Measurements from ENCODE around the gene RO60. TPM values are rescaled to one million over a fixed set of nuclear protein-coding genes. Genes with fewer than 3 reads are reported as not detected.

RO60 gene
- total and polyA plus RNA-seq, 2 donors (not counting 1 experiment from before 2014, with no cell fraction given) = 8.2 to 66.4 TPM

- Histone ChIP-seq H4K20me1 (ENCODE audit: control insufficient read depth, insufficient read depth, low read length, poor library complexity, severe bottlenecking) (no peaks in the 10 kb centered on the region), H3K4me2 (replicated peaks; ENCODE audit: low read depth, low read length, poor library complexity, severe bottlenecking) (no peak overlapping the region), H3K27me3 (replicated peaks in 1 of 4; ENCODE audit: control extremely low read depth in 1 of 4, control insufficient read depth in 3 of 4, insufficient read depth in 4 of 4, low read length in 3 of 4) (no peaks in the 10 kb centered on the region), H3K4me1 (ENCODE audit: control insufficient read depth in 2 of 2, insufficient read depth in 2 of 2, low read length in 2 of 2) (no peaks in the 10 kb centered on the region), H3K27ac (ENCODE audit: low read length in 2 of 2) (no peak overlapping the region), H3K36me3 (replicated peaks in 1 of 2; ENCODE audit: control extremely low read depth in 1 of 2, control insufficient read depth in 1 of 2, extremely low read depth in 1 of 2, insufficient read depth in 2 of 2, low read length in 1 of 2) (peaks cover 6 to 7% of the 10 kb centered on the region in 2 experiments), H3K9ac (ENCODE audit: low read length) (no peak overlapping the region), H3K9me3 (ENCODE audit: control extremely low read depth in 1 of 3, control insufficient read depth in 2 of 3, insufficient read depth in 1 of 3, low read length in 2 of 3) (peaks cover 0 to 1% (median 0%) of the 10 kb centered on the region in 3 donors), H3K4me3 (ENCODE audit: control extremely low read depth in 1 of 5, extremely low read depth in 1 of 5, insufficient read depth in 1 of 5, low read depth in 2 of 5, low read length in 4 of 5) (no peak overlapping the region), H3K79me2 (ENCODE audit: control insufficient read depth, insufficient read depth, low read length) (no peaks in the 10 kb centered on the region), H2AFZ (ENCODE audit: insufficient read depth, low read depth, low read length, poor library complexity, severe bottlenecking) (no peak overlapping the region)
- ChIA-PET CTCF (interaction anchor here (0.5 to 9.9 kb wide), 28 partner anchors 8 to 550 kb away, joined by 3 to 201 read pairs (median 4); partner anchors contain the start of genes CDC73, RGS2, RO60 and UCHL5), POLR2A (no interaction called here)
- TF ChIP-seq, protein P1, sequence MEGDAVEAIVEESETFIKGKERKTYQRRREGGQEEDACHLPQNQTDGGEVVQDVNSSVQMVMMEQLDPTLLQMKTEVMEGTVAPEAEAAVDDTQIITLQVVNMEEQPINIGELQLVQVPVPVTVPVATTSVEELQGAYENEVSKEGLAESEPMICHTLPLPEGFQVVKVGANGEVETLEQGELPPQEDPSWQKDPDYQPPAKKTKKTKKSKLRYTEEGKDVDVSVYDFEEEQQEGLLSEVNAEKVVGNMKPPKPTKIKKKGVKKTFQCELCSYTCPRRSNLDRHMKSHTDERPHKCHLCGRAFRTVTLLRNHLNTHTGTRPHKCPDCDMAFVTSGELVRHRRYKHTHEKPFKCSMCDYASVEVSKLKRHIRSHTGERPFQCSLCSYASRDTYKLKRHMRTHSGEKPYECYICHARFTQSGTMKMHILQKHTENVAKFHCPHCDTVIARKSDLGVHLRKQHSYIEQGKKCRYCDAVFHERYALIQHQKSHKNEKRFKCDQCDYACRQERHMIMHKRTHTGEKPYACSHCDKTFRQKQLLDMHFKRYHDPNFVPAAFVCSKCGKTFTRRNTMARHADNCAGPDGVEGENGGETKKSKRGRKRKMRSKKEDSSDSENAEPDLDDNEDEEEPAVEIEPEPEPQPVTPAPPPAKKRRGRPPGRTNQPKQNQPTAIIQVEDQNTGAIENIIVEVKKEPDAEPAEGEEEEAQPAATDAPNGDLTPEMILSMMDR (IDR thresholded peaks at IDR 0.05) = peak; percentile 71
- no peak for TF ChIP-seq EZH2 (IDR thresholded peaks at IDR 0.05; ENCODE audit: borderline replicate concordance, insufficient read depth, low read depth, low read length, poor library complexity, severe bottlenecking)
- ATAC-seq (ENCODE audit: low read depth) (peak; percentile 64), DNase-seq (peak; percentile 58)
- Mint-ChIP-seq H3K27ac (no peak overlapping the region), H3K4me1 (no peaks in the 10 kb centered on the region), H3K4me3 (no peak overlapping the region), H3K27me3 (no peaks in the 10 kb centered on the region), H3K9me3 (ENCODE audit: insufficient read depth) (no peaks in the 10 kb centered on the region)
- intact Hi-C loops (cut with micrococcal nuclease) = loop anchor here (1.0 to 10.0 kb wide), 4 partner anchors 75 to 545 kb away; no protein-coding TSS in a partner anchor
Measured at GRCh38 chr1:193019442-193020026, 39.9 kb upstream of the RO60 start.

GRCh38 chr1:193025218-193025617, 34.2 kb upstream of the RO60 start:
- H3K79me2 ChIP-seq (ENCODE audit: control insufficient read depth, insufficient read depth, low read length) = no peaks in the 10 kb centered on the region
- no peak overlapping the region for H3K27ac ChIP-seq (ENCODE audit: low read length in 2 of 2)
- H3K27me3 Mint-ChIP-seq = no peaks in the 10 kb centered on the region
- TF ChIP-seq, protein P1 (IDR thresholded peaks at IDR 0.05) = no peak
- TF ChIP-seq EZH2 (IDR thresholded peaks at IDR 0.05; ENCODE audit: borderline replicate concordance, insufficient read depth, low read depth, low read length, poor library complexity, severe bottlenecking) = no peak
- no peaks in the 10 kb centered on the region for H3K4me1 ChIP-seq (ENCODE audit: control insufficient read depth in 2 of 2, insufficient read depth in 2 of 2, low read length in 2 of 2)
- no peak for ATAC-seq (ENCODE audit: low read depth)
- no peaks in the 10 kb centered on the region for H3K4me1 Mint-ChIP-seq
- H3K4me3 Mint-ChIP-seq = no peak overlapping the region
- no peak overlapping the region for H3K27ac Mint-ChIP-seq
- H4K20me1 ChIP-seq (ENCODE audit: control insufficient read depth, insufficient read depth, low read length, poor library complexity, severe bottlenecking) = no peaks in the 10 kb centered on the region
- DNase-seq = no peak
- H3K4me2 ChIP-seq (replicated peaks; ENCODE audit: low read depth, low read length, poor library complexity, severe bottlenecking) = no peak overlapping the region
- intact Hi-C loops (cut with micrococcal nuclease) = no loop called here
- ChIA-PET CTCF (interaction anchor here (0.6 to 2.3 kb wide), 6 partner anchors 218 to 565 kb away, joined by 4 to 10 read pairs (median 6); no protein-coding TSS in a partner anchor), POLR2A (no interaction called here)
- no peaks in the 10 kb centered on the region for H3K9me3 Mint-ChIP-seq (ENCODE audit: insufficient read depth)
- no peaks in the 10 kb centered on the region for H3K27me3 ChIP-seq (replicated peaks in 1 of 4; ENCODE audit: control extremely low read depth in 1 of 4, control insufficient read depth in 3 of 4, insufficient read depth in 4 of 4, low read length in 3 of 4)
- no peak overlapping the region for H3K9ac ChIP-seq (ENCODE audit: low read length)
- peaks cover 9 to 27% of the 10 kb centered on the region in 2 experiments for H3K36me3 ChIP-seq (replicated peaks in 1 of 2; ENCODE audit: control extremely low read depth in 1 of 2, control insufficient read depth in 1 of 2, extremely low read depth in 1 of 2, insufficient read depth in 2 of 2, low read length in 1 of 2)
- no peak overlapping the region for H2AFZ ChIP-seq (ENCODE audit: insufficient read depth, low read depth, low read length, poor library complexity, severe bottlenecking)
- H3K9me3 ChIP-seq (ENCODE audit: control extremely low read depth in 1 of 3, control insufficient read depth in 2 of 3, insufficient read depth in 1 of 3, low read length in 2 of 3) = no peaks in the 10 kb centered on the region
- H3K4me3 ChIP-seq (ENCODE audit: control extremely low read depth in 1 of 5, extremely low read depth in 1 of 5, insufficient read depth in 1 of 5, low read depth in 2 of 5, low read length in 4 of 5) = no peak overlapping the region
